ENCODE measurements around the gene STXBP4.
A peak's percentile ranks its signal among the peaks of the same experiment; 100 is the strongest.

Gene STXBP4, protein sequence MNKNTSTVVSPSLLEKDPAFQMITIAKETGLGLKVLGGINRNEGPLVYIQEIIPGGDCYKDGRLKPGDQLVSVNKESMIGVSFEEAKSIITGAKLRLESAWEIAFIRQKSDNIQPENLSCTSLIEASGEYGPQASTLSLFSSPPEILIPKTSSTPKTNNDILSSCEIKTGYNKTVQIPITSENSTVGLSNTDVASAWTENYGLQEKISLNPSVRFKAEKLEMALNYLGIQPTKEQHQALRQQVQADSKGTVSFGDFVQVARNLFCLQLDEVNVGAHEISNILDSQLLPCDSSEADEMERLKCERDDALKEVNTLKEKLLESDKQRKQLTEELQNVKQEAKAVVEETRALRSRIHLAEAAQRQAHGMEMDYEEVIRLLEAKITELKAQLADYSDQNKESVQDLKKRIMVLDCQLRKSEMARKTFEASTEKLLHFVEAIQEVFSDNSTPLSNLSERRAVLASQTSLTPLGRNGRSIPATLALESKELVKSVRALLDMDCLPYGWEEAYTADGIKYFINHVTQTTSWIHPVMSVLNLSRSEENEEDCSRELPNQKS

DNA sequence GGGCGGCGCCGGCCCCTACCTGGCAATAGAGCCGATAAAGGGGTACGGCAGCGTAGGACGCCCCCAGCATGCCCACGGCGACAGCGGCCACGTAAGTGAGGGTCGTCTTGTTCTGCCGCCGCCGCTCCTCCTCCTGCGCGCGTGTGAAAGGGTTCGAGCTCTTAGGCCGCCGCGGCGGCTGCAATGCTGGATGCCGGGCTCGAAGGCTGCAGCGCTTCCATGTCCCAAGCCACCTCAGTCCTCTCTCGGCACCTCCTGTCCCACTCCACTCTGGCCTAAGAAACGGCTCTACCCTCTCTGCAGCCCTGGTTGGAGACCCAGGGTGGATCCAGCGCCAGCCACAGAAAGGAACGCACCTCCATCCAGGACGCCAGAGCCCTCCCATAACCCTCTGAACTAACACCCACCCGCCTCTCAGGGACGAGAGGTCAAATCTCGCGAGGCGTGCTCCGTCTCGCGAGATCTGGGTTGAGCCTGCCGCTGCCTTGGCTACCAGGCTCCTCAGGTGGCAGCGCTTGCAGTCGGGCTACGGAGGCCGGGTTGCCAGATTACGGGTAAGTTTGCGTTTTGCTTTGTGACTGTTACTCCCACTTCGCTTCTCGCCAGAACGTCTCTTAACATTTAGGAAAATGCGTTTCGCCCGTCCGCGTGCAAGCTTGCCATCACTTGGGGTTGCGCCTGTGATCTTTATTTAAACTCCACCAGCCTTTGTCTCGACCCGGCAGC lies at the start of gene STXBP4, which contains the start of gene COX11:
STXBP4 (plus strand) TSS at position 504 of the 726 bp plus-strand sequence. CDS start 17,455 bp downstream, outside the sequence.
COX11 (minus strand) TSS at position 393 of the 726 bp plus-strand sequence; CDS start at position 385, 8 bp downstream.
- Histone ChIP-seq H3K27ac (peak within 1 kb of the TSS; percentile 34 to 93 (median 87)), H3K4me3 (peak within 1 kb of the TSS; percentile 57 to 90 (median 87))

DNA sequence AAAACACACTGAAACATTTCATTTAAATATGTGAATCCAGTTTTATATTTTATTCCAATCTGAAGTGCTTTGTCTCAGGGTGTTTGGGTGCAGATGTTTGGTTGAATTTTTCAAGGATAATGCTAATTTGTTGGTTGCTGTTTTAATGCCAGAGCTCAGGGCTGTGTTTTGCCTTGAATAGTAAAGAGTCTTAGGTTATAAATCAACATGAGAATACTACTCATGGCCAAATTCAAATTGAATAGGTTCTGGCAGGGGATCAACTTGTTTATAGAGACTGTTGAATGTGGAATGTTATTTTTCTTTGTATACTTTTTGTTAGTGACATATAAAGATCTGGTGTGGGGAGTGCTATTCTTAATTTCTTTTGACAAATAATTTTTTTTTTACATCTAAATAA lies 49.1 kb upstream of the STXBP4 start:
- Histone ChIP-seq H3K27ac (no peak overlapping the region), H3K4me3 (no peak overlapping the region)

DNA sequence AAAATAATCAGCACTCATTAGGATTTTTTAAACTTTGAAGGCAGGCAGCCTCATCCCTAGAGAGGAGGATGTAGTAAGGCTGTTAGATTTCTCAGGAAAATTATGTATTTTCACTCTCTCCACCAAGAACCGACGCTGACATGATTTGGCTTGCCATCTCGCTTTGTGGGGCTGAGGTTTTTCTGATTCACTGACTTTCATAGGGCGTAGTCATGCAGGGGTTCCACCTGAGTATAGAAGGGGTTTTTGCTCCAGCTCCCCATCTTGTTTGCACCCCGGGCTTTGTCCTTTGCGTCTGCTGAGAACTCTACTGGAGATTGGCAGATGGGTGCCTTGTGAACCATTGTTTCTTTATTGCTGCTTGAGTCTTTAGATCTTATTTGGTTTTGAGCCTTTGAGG lies 47.7 kb upstream of the STXBP4 start:
- Histone ChIP-seq H3K27ac (no peak overlapping the region), H3K4me3 (no peak overlapping the region)

DNA sequence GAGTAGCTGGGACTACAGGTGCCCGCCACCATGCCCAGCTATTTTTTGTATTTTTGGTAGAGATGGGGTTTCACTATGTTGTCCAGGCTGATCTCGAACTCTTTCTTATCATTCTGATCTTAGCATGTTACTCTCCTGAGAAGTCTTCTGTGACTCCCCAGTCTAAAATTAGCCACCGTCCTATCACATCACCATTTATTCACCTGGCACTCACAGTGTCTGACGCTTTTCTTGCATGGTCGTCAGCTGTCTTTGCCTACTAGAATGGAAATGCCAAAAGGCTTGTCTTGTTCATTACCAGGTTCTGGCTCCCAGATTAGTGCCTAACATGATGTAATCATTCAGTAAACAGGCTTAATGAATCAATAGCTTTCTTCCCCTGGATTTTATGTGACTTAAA lies 44.2 kb upstream of the STXBP4 start:
- H3K4me3 ChIP-seq = no peak overlapping the region
- no peak overlapping the region for H3K27ac ChIP-seq

DNA sequence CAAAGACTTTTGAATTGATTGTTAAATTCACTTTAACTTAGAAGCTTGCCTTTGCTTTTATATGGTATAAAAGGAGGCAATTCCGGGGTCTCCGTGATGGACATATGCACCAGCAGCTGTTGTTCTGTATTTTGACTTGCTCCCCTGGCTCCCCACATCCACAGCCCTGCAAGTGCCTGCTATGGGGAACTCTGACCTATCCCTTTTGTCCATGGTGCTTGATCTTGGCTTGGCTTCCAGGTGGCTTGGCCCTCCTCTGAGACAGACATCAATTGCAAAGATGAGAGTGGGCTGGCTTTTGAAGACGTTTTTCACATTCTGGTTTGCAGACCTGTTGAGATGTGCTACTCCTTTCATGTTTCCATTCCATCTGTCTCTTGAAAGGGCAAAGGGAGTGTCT lies 41.0 kb upstream of the STXBP4 start:
- no peak overlapping the region for H3K4me3 ChIP-seq
- no peak overlapping the region for H3K27ac ChIP-seq

DNA sequence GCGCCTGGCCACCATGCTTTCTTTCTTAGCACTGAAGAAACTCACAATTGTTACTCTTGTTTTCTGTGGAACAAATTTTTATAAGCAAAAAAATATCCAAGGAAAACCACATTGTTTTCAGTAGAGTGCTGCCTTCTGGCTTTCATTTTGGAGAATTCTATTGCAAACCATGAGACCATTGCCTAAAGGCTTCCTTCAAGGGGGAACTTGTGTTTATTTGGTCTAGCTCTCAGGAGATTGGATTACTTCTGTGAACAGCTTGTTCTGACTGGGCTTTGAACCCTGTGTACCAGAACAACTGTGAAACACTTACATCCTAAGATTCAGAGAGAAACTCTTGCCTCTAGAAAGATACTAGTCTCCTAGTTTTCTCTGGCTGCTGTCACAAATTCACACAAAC lies 35.9 kb upstream of the STXBP4 start:
- Histone ChIP-seq H3K4me3 (no peak overlapping the region), H3K27ac (no peak overlapping the region)

DNA sequence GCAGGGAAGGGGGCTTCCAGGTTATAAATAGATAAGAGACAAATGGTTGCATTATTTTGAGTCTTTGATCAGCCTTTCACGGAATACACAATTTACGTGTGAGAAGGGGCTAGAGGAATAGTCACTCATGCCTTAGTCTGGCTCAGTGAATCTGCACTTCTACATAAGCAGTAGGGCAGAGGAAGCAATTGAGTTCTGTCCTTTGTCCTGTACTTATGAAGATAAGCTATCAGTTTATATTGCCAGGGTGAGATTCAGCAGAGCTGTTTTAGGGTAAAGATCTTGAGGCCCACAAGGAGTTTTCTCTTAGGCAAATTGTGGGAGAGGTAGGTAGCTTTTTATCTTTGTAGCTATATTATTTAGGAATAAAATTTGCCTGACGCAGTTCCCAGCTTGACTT lies 34.6 kb upstream of the STXBP4 start:
- H3K27ac ChIP-seq = no peak overlapping the region
- no peak overlapping the region for H3K4me3 ChIP-seq

DNA sequence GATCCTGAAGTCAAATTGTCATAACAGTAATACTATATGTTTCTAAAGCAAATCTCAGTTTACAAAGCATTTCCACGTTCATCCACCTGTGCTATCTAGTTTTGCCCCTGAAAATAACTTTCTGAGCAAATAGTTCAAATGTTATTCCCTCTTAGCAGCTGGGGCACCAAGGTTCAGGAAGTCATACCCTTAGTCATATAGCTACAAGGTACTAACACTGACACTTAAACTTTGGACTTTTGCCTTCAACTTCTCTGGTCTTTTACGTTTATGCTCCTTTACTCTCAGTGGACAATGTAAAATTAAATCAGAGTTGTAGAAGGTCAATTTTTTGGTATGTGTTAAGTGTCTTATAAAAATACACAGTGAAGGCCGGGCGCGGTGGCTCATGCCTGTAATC lies 33.1 kb upstream of the STXBP4 start:
- H3K27ac ChIP-seq = no peak overlapping the region
- H3K4me3 ChIP-seq = no peak overlapping the region

DNA sequence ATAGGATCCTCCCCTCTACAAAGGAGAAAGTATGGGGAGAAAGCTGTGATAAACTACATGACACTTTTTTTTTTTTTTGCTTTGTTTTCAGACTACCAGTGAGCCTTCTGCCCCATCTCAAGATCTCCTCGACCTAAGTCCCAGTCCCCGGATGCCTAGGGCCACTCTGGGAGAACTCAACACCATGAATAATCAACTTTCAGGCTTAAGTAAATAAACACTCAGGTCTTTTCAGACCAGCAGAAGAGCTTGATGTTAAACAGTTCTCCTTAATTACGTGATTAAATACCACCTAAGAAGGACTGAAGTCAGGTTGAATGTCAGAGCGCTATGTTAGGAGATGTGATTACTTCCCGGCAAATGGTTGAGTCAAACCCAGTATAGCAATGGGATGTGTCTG lies 31.5 kb upstream of the STXBP4 start:
- no peak overlapping the region for H3K4me3 ChIP-seq
- no peak overlapping the region for H3K27ac ChIP-seq

DNA sequence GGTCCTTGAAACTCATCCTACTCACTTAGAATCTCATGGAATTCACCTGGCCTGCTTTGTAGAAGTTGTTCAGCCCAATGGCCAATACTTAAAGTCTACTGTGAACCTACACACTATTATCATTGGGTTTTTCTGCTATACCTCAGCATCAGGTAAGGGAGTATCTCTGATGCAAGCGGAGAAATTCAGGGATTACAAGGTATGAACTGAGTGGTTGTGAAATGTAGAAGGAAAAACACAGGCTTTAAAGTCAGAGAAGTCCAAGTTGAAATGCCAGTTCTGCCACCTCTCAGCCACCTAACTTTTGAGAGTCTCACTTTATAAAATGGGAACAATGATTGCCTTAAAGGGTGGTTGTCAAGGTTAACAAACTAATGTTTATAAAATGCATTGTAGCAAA lies 31.1 kb upstream of the STXBP4 start:
- Histone ChIP-seq H3K27ac (no peak overlapping the region), H3K4me3 (no peak overlapping the region)

DNA sequence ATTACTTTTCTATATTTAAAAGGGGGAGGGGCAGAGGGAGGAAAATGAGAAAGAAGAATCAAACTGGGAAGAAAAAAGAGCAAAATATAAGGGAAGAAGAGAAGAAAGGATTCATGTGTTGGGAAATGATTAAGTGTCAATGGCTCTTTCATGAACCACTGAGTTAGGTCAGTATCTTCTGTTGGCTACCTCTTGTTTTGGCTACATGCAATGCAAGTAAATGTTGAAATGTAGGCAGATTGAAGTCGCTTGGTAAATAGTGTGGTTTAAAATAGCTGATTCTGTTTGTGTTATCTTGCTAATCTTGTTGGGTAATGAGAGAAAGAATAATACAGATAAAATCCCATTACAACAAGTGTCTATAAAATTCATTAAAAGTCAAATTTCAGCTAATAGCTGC lies 27.3 kb upstream of the STXBP4 start:
- no peak overlapping the region for H3K4me3 ChIP-seq
- H3K27ac ChIP-seq = no peak overlapping the region

DNA sequence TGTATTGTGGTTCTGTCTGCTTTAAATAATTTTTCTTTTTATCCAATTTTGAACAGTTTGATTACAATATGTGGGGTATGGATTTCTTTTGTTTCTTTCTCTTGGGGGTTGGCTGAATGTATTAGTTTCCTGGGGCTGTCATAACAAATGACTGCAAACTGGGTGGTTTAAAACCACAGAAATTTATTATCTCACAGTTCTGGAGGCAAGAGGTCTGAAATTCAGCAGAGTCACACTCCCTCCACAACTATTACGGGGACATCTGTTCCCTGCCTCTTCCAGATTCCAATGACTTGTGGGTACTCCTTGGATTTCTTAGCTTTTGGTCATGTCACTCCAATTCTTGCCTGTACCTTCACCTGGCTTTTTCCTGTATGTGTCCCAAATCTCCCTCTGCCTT lies 23.8 kb upstream of the STXBP4 start:
- Histone ChIP-seq H3K27ac (no peak overlapping the region), H3K4me3 (no peak overlapping the region)

DNA sequence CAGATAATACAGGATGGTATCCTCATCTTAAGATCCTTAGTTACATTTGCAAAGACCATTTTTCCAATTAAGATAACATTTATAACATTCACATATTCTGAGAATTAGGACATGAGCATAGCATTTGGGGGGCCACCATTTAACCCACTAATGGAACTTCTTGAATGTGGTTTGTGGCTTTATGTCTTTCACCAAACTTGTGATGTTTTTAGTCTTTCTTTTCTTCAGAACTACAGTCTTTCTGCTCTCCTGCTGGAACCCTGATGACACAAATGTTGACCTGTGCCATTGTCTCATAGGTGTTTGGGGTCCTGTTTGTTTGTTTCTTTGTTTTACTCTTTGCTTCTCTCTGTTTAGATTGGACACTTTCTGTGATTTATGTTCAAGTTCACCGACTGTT lies 23.3 kb upstream of the STXBP4 start:
- Histone ChIP-seq H3K4me3 (no peak overlapping the region), H3K27ac (no peak overlapping the region)

DNA sequence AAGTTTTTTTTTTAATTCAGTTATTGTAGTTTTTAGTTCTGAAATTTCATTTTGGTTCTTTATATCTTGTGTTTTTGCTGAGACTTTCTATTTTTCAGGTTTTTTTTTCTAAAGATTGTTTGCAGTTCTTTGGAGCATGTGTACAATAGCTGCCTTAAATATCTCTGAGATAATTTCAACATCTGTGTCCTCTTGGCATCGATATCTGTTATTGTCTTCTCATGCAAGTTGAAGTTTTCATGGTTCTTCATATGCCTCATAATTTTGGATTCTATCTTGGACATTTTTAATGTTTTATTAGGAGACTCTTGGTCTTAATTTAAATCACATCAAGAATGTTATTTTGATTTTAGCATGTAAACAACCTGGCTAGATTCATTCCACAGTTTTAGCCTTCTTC lies 22.9 kb upstream of the STXBP4 start:
- H3K4me3 ChIP-seq = no peak overlapping the region
- no peak overlapping the region for H3K27ac ChIP-seq

DNA sequence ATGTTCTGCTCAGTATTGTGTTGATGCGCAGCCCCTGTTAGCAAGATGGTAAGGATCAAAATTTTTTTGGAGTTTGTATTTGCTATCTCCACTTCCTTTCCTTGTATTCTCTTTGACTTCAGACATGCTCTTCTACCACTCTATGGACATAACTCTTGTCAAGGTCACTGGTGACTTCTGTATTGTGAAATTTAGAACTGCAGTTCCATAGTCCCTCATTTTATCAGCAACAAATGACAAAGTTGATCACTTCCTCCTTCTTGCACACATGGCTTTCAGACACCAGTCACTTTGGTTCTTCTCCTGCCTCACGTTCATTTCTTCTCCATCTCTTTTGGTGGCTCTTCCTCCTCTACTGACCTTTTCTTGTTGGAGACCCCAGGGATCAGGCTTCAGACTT lies 21.2 kb upstream of the STXBP4 start:
- Histone ChIP-seq H3K4me3 (no peak overlapping the region), H3K27ac (no peak overlapping the region)

DNA sequence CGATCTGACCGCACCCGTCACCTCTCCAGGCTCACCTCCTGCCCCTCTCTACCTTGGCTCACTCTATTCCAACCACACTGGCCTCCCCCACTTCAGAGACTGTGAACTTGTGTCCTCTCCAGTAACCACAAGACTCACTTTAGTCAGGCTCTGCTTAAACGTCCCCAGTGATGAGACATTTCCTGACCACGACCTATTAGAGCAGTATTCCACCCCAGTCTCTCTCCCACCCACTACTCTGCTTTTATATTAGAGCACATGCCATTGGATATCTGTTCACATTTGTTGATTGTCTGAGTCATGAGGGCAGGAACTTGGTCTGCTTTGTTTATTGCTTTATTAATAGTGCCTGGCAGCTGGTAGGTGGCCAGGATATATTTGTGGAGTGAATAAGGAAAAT lies 20.2 kb upstream of the STXBP4 start:
- Histone ChIP-seq H3K4me3 (no peak overlapping the region), H3K27ac (no peak overlapping the region)

DNA sequence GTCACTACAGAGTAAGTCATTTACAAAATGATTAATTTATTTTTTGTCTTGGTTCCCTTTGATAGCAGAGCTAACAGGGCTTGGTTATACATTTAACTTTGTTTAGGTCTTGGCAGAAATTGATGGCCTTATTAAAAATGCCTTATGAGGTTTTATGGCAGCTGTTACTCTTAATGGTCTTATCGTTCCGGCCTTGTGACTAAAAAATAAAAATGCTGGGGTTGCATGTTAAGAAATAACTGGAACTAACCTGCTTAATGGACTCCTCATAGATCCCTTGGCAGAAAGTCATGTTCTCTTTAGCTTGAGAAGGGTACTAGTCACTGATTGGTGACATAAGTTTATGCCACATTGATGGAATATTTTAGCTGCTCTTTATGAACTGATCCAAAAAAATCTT lies 18.4 kb upstream of the STXBP4 start:
- Histone ChIP-seq H3K4me3 (no peak overlapping the region), H3K27ac (no peak overlapping the region)

DNA sequence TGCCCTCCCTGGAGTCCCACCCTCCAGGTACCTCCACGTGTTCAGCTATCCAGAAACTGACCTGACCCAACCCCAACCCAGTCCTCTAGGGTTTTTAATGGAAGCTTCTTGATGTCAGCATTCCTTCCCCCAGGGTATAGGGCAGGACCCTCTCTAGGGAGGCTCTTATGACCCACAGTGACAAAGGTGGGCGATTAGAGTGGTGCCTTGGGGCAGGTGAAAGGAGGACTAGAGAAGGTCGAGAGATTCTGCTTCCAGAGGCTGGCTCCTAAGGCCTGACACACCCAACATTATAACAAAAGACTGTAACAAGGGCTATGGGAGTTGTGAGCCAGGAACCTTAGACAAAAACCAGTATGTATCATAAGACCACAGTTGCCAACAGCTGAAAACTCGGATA lies 17.3 kb upstream of the STXBP4 start:
- no peak overlapping the region for H3K27ac ChIP-seq
- no peak overlapping the region for H3K4me3 ChIP-seq

DNA sequence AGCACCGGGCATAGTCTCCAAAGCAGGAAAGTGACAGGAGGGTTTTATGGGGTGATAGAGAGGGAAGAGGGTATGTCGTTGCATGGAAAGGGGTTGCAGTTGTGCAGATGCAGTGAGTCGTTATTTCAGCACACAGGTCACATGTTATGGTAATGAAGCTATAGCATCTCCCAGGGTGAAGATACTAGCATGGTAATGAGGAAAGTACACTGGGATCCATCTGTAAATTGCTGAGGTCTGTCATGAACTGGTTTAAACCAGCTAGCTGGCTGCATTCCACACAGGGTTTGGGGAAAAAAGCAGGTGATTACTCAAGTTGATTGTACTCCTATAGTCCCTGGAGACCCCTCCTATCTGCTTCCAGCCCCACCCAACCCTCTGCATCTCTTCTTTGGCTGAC lies 11.8 kb upstream of the STXBP4 start:
- H3K4me3 ChIP-seq = no peak overlapping the region
- H3K27ac ChIP-seq = no peak overlapping the region

DNA sequence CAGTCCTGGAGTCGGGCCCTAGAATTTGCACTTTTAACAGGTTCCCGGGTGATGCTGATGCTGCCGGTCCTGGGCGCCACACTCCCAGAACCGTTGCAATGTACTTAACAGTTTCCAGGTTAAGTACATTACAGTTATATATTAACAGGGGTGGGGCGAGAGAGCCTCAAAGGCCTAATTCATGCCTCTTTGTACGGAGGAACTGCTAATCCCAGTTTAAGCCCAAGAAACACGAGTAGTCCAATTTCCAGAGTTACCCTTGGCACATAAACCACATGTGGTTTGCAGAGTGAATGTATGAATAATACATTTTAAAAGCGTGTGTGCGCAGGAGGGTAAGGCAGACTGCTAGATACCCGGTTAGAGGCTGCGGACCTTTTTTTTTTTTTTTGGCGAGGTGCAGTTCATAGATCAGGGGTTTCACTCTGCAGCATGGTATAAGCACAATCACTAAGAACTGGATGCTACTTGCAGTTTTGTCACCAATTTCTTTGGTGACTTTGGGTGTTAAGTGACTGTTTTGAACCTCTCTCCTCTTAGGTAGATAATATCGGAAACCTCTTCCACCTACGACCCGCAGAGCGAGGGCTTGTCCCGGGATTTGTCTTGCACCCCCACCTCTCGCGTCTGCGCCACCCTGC lies 824 bp upstream of the STXBP4 start:
- Histone ChIP-seq H3K27ac (peak overlapping the region; percentile 34 to 93 (median 87)), H3K4me3 (peak overlapping the region; percentile 57 to 90 (median 87))

DNA sequence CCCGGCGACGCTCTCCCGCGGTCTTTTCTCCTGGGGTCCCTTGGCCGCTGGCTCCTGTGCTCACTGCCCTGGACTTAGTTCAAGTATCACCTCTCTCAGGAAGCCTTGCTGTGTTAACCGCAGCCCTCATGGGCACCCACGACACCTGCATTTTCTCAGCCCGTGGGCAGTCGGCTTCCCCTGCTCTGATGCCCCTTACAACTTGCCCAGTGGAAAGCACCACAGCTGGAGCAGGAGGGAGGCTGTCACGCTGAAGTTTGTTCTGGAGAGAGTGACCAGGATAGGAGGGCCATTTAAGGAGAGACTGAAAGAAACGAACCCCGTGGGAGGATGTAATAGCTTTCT lies 395 bp downstream of the STXBP4 start:
- H3K4me3 ChIP-seq = peak overlapping the region; percentile 57 to 90 (median 87)
- peak overlapping the region in 19 of 21 experiments; percentile 66 to 93 (median 87) for H3K27ac ChIP-seq
